Prostate gland (tissue), 2 donors: Measurements from ENCODE around the gene TMEM87A. TPM values are rescaled to one million over a fixed set of nuclear protein-coding genes. Genes with fewer than 3 reads are reported as not detected.
"Not testable (repeated sequence)": the region's sequence is repeated elsewhere in the genome, so short reads cannot be mapped to it uniquely, and the experiment has no call there.

Experiments
- DNase-seq: peaks from one replicate; pipeline ENCODE4 v3.0.0-alpha.2; 2019; ENCODE audit warnings: low spot score
- H3K27ac ChIP-seq, 2 donors: fragments of 200-600 bp; sonication (generic); 2 replicates each; pipeline ENCODE4 v1.5.1; 2017 to 2019
- H3K27me3 ChIP-seq: fragments of 200-600 bp; sonication (generic); replicated peaks from 2 replicates; pipeline ENCODE4 v1.5.1; 2019; ENCODE audit not compliant: insufficient read depth
- H3K36me3 ChIP-seq, 2 donors: fragments of 200-600 bp; sonication (generic); 1 replicate in 1 of 2; 2 replicates in 1 of 2; pipeline versions ENCODE4 v1.5.1 to v1.8.1; 2017 to 2019
- H3K4me1 ChIP-seq: fragments of 200-600 bp; sonication (generic); replicated peaks from 2 replicates; pipeline ENCODE4 v1.5.1; 2019
- H3K4me3 ChIP-seq, 2 donors: fragments of 200-600 bp; sonication (generic); 2 replicates each; pipeline ENCODE4 v1.5.1; 2017 to 2019
- H3K9me3 ChIP-seq: fragments of 200-600 bp; sonication (generic); 2 replicates; pipeline ENCODE4 v1.5.1; 2017
- CTCF ChIP-seq, 4 experiments: fragments of 200-600 bp in 2 of 4; fragments of 450-650 bp in 2 of 4; sonication (generic) in 2 of 4; IDR thresholded peaks; 1 replicate in 3 of 4; 2 replicates in 1 of 4; pipeline ENCODE4 v1.5.1; 2016 to 2019; ENCODE audit warnings: antibody characterized with exemption in 4 of 4, mild to moderate bottlenecking in 2 of 4, moderate library complexity in 2 of 4
- POLR2A ChIP-seq: fragments of 450-650 bp; IDR thresholded peaks from one replicate; pipeline ENCODE4 v1.6.1; 2016; ENCODE audit warnings: antibody characterized with exemption, mild to moderate bottlenecking
- POLR2AphosphoS5 ChIP-seq: sonication (generic); formaldehyde crosslinking; IDR thresholded peaks from one replicate; pipeline ENCODE4 v1.6.1; 2017; ENCODE audit warnings: antibody characterized with exemption
- WGBS: methylation state at CpG from one replicate; pipeline ENCODE4 v1.1.5; 2018; 5-methylcytosine and 5-hydroxymethylcytosine counted together
- intact Hi-C: fragments of 100-400 bp; cut with DNase I; formaldehyde crosslinking; loops from one replicate; pipeline ENCODE4 v1.14.2; 2022
- total RNA-seq, 2 donors: library from RNA; depleted of rRNA; stranded (reverse); fragments of >200 nt; gene quantifications; one replicate each; pipeline ENCODE4 v1.1.0, GENCODE V29; 2016

Gene TMEM87A
- total RNA-seq, 2 donors from 2014 or later, result 88.6 to 130 TPM

- Histone ChIP-seq H3K4me3 (no peak overlapping the region), H3K27ac (no peak overlapping the region), H3K36me3 (peaks cover 1 to 4% of the 10 kb centered on the region in 2 donors), H3K4me1 (peaks cover 3% of the 10 kb centered on the region), H3K9me3 (no peaks in the 10 kb centered on the region), H3K27me3 (no peaks in the 10 kb centered on the region)
- WGBS, result 98% methylated on average over 1 of the region's 1 CpG
- DNase-seq, result no peak
- intact Hi-C loops, result no loop called here
- no peak for TF ChIP-seq POLR2AphosphoS5
Observed at GRCh38 chr15:42231088-42231487, 42.1 kb downstream of the TMEM87A start.

DNA sequence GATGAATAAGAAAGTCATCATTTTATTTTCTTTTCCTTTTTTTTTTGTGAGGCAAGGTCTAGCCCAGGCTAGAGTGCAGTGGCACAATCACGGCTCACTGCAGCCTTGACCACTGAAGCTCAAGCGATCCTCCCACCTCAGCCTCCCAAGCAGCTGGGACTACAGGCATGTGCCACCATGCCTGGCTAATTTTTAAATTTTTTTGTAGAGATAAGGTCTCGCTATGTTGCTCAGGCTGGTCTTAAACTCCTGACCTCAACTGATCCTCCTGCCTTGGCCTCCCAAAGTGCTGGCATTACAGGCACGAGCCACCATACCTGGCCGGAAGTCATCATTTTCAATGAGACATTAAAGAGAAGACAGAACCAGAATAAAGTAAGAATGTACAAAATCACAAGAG, 44.3 kb downstream of the TMEM87A start:
- H3K36me3 ChIP-seq, intact Hi-C loops, H3K4me1 ChIP-seq, DNase-seq, H3K4me3 ChIP-seq, H3K9me3 ChIP-seq, H3K27me3 ChIP-seq: not testable (repeated sequence)
- peak overlapping the region in 1 of 2 donors; percentile 25 for H3K27ac ChIP-seq
- 84% methylated on average over 5 of the region's 5 CpGs for WGBS

GRCh38 chr15:42228036-42228435, 45.2 kb downstream of the TMEM87A start:
- no peak for TF ChIP-seq CTCF (IDR thresholded peaks at IDR 0.05)
- no peak for TF ChIP-seq POLR2AphosphoS5
- no peak for TF ChIP-seq POLR2A
- Histone ChIP-seq H3K4me1 (peaks cover 3% of the 10 kb centered on the region), H3K4me3 (no peak overlapping the region), H3K36me3 (peaks cover 4% of the 10 kb centered on the region in 2 donors), H3K27ac (peak overlapping the region; percentile 10 to 25), H3K9me3 (no peaks in the 10 kb centered on the region), H3K27me3 (no peaks in the 10 kb centered on the region)
- intact Hi-C loops, result no loop called here
- 23% methylated on average over 1 of the region's 1 CpG for WGBS
- no peak for DNase-seq

GRCh38 chr15:42226648-42227047, 46.6 kb downstream of the TMEM87A start:
- Histone ChIP-seq H3K27ac (no peak overlapping the region), H3K36me3 (peaks cover 0 to 4% of the 10 kb centered on the region in 2 donors), H3K9me3 (no peaks in the 10 kb centered on the region), H3K27me3 (no peaks in the 10 kb centered on the region), H3K4me3 (no peak overlapping the region), H3K4me1 (peaks cover 3% of the 10 kb centered on the region)
- no peak for DNase-seq
- TF ChIP-seq CTCF (IDR thresholded peaks at IDR 0.05) (no peak), POLR2AphosphoS5 (no peak), POLR2A (no peak)
- 84% methylated on average over 5 of the region's 5 CpGs for WGBS
- intact Hi-C loops, result no loop called here

GRCh38 chr15:42220216-42220615, 53.0 kb downstream of the TMEM87A start:
- 49% methylated on average over 2 of the region's 2 CpGs for WGBS
- TF ChIP-seq POLR2A, result no peak
- TF ChIP-seq POLR2AphosphoS5, result no peak
- TF ChIP-seq CTCF (IDR thresholded peaks at IDR 0.05), result no peak
- intact Hi-C loops, result no loop called here
- Histone ChIP-seq H3K4me1 (no peaks in the 10 kb centered on the region), H3K4me3 (no peak overlapping the region), H3K27me3 (no peaks in the 10 kb centered on the region), H3K36me3 (no peaks in the 10 kb centered on the region), H3K9me3 (no peaks in the 10 kb centered on the region), H3K27ac (no peak overlapping the region)
- DNase-seq, result no peak

DNA sequence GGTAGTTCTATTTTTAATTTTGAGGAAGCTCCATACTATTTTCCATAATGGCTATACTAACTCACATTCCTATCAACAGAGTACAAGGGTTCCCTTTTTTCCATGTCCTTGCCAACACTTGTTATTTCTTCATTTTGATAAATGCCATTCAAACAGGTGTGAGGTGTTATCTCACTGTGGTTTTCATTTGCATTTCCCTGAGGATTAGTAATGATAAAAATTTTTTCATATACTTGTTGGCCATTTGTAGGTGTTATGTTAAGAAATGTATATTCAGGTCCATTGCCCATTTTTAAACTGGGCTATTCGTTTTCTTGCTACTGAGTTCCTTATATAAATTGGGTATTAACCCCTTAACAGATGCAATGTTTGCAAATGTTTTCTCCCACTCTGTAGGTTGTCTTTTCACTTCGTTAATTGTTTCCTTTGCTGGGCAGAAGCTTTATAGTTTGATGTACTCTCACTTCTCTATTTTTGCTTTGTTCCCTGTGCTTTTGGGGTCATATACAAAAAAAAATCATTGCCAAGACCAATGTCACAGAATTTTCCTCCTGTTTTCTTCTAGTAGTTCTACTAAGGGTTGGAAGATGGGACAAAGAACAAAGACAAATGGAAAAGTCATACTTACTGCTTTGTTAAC, 54.2 kb downstream of the TMEM87A start:
- H3K36me3 ChIP-seq, result no peaks in the 10 kb centered on the region
- TF ChIP-seq POLR2AphosphoS5 (no peak), CTCF (IDR thresholded peaks at IDR 0.05) (no peak), POLR2A (no peak)
- no peak overlapping the region for H3K4me3 ChIP-seq
- intact Hi-C loops, result no loop called here
- H3K27ac ChIP-seq, result no peak overlapping the region
- no peaks in the 10 kb centered on the region for H3K4me1 ChIP-seq
- 27% methylated on average over 2 of the region's 2 CpGs for WGBS
- no peaks in the 10 kb centered on the region for H3K9me3 ChIP-seq
- no peak for DNase-seq
- H3K27me3 ChIP-seq, result no peaks in the 10 kb centered on the region
